ENCODE results near the gene CIPC.

Gene CIPC

GRCh38 chr14:77064521-77065178, 33.4 kb upstream of the CIPC start:
- no peak overlapping the region for H3K4me3 Mint-ChIP-seq
- ATAC-seq (replicated peaks) = no peak
- peaks cover 0 to 11% of the 10 kb centered on the region in 2 donors for H3K27me3 Mint-ChIP-seq
- DNase-seq = no peak
- H3K9me3 Mint-ChIP-seq = no peaks in the 10 kb centered on the region
- H3K27ac Mint-ChIP-seq = no peak overlapping the region
- no peaks in the 10 kb centered on the region for H3K36me3 Mint-ChIP-seq
- peaks cover 14 to 17% of the 10 kb centered on the region in 2 donors for H3K4me1 Mint-ChIP-seq

GRCh38 chr14:77065851-77066577, 32.0 kb upstream of the CIPC start:
- no peak overlapping the region for H3K4me3 Mint-ChIP-seq
- ATAC-seq (replicated peaks) = peak; percentile 61 to 64
- H3K36me3 Mint-ChIP-seq = no peaks in the 10 kb centered on the region

GRCh38 chr14:77066578-77067172, 31.4 kb upstream of the CIPC start:
- Mint-ChIP-seq H3K4me1 (peaks cover 14 to 17% of the 10 kb centered on the region in 2 donors), H3K4me3 (no peak overlapping the region), H3K9me3 (no peaks in the 10 kb centered on the region), H3K27me3 (peaks cover 12 to 17% of the 10 kb centered on the region in 2 donors), H3K36me3 (no peaks in the 10 kb centered on the region), H3K27ac (no peak overlapping the region)
- DNase-seq (no peak), ATAC-seq (replicated peaks) (no peak)

More at GRCh38 chr14:77065851-77066577, 32.0 kb upstream of the CIPC start:
- Mint-ChIP-seq H3K4me1 (peaks cover 14 to 17% of the 10 kb centered on the region in 2 donors), H3K27ac (no peak overlapping the region), H3K27me3 (peaks cover 12 to 17% of the 10 kb centered on the region in 2 donors), H3K9me3 (no peaks in the 10 kb centered on the region)
- DNase-seq = no peak

GRCh38 chr14:77067632-77068516, 30.2 kb upstream of the CIPC start:
- Mint-ChIP-seq H3K4me3 (no peak overlapping the region), H3K27me3 (peaks cover 12 to 17% of the 10 kb centered on the region in 2 donors), H3K4me1 (peaks cover 14 to 17% of the 10 kb centered on the region in 2 donors), H3K36me3 (no peaks in the 10 kb centered on the region), H3K27ac (no peak overlapping the region), H3K9me3 (no peaks in the 10 kb centered on the region)
- ATAC-seq (replicated peaks) (peak; percentile 71 to 74), DNase-seq (peak; percentile 36)

- no peaks in the 10 kb centered on the region for H3K36me3 Mint-ChIP-seq
- DNase-seq (no peak), ATAC-seq (replicated peaks) (no peak)
- no peak overlapping the region for H3K4me3 Mint-ChIP-seq
- H3K27ac Mint-ChIP-seq = no peak overlapping the region
- no peaks in the 10 kb centered on the region for H3K9me3 Mint-ChIP-seq
- peaks cover 14 to 17% of the 10 kb centered on the region in 2 donors for H3K4me1 Mint-ChIP-seq
- peaks cover 12 to 17% of the 10 kb centered on the region in 2 donors for H3K27me3 Mint-ChIP-seq
Measured at GRCh38 chr14:77068517-77069200, 29.4 kb upstream of the CIPC start.

GRCh38 chr14:77069551-77069950, 28.5 kb upstream of the CIPC start:
- Mint-ChIP-seq H3K36me3 (no peaks in the 10 kb centered on the region), H3K4me3 (no peak overlapping the region), H3K9me3 (no peaks in the 10 kb centered on the region), H3K27ac (no peak overlapping the region), H3K27me3 (peaks cover 12 to 17% of the 10 kb centered on the region in 2 donors), H3K4me1 (peaks cover 11 to 17% of the 10 kb centered on the region in 2 donors)
- DNase-seq (no peak), ATAC-seq (replicated peaks) (no peak)

- no peaks in the 10 kb centered on the region for H3K9me3 Mint-ChIP-seq
- no peak overlapping the region for H3K27ac Mint-ChIP-seq
- no peaks in the 10 kb centered on the region for H3K36me3 Mint-ChIP-seq
- H3K27me3 Mint-ChIP-seq = peaks cover 12 to 17% of the 10 kb centered on the region in 2 donors
- peaks cover 0 to 3% of the 10 kb centered on the region in 2 donors for H3K4me1 Mint-ChIP-seq
- H3K4me3 Mint-ChIP-seq = no peak overlapping the region
- DNase-seq = no peak
- ATAC-seq (replicated peaks) = no peak
Measured at GRCh38 chr14:77071938-77072388, 26.1 kb upstream of the CIPC start.

- peaks cover 3 to 9% of the 10 kb centered on the region in 2 donors for H3K27me3 Mint-ChIP-seq
- H3K27ac Mint-ChIP-seq = no peak overlapping the region
- ATAC-seq (replicated peaks) = no peak
- H3K4me1 Mint-ChIP-seq = peaks cover 0 to 2% of the 10 kb centered on the region in 2 donors
- peaks cover 0 to 2% of the 10 kb centered on the region in 2 donors for H3K36me3 Mint-ChIP-seq
- H3K9me3 Mint-ChIP-seq = peaks cover 0 to 1% of the 10 kb centered on the region in 2 donors
- no peak overlapping the region for H3K4me3 Mint-ChIP-seq
- no peak for DNase-seq
Measured at GRCh38 chr14:77074969-77075368, 23.1 kb upstream of the CIPC start.

- no peak for ATAC-seq (replicated peaks)
- H3K9me3 Mint-ChIP-seq = peaks cover 0 to 4% of the 10 kb centered on the region in 2 donors
- no peak overlapping the region for H3K4me3 Mint-ChIP-seq
- H3K36me3 Mint-ChIP-seq = peaks cover 1 to 5% of the 10 kb centered on the region in 2 donors
- no peaks in the 10 kb centered on the region for H3K27me3 Mint-ChIP-seq
- H3K4me1 Mint-ChIP-seq = peaks cover 0 to 2% of the 10 kb centered on the region in 2 donors
- no peak overlapping the region for H3K27ac Mint-ChIP-seq
- no peak for DNase-seq
Measured at GRCh38 chr14:77076113-77076631, 21.9 kb upstream of the CIPC start.

- no peaks in the 10 kb centered on the region for H3K27me3 Mint-ChIP-seq
- no peak overlapping the region for H3K27ac Mint-ChIP-seq
- no peak overlapping the region for H3K4me3 Mint-ChIP-seq
- H3K9me3 Mint-ChIP-seq = peaks cover 0 to 4% of the 10 kb centered on the region in 2 donors
- ATAC-seq (replicated peaks) (no peak), DNase-seq (no peak)
- peaks cover 0 to 2% of the 10 kb centered on the region in 2 donors for H3K4me1 Mint-ChIP-seq
- peaks cover 1 to 5% of the 10 kb centered on the region in 2 donors for H3K36me3 Mint-ChIP-seq
Measured at GRCh38 chr14:77077040-77077439, 21.0 kb upstream of the CIPC start.

GRCh38 chr14:77082356-77082755, 15.7 kb upstream of the CIPC start:
- ATAC-seq (replicated peaks) (no peak), DNase-seq (no peak)
- Mint-ChIP-seq H3K36me3 (peaks cover 1 to 5% of the 10 kb centered on the region in 2 donors), H3K27ac (no peak overlapping the region), H3K27me3 (peaks cover 3 to 4% of the 10 kb centered on the region in 2 donors), H3K4me3 (no peak overlapping the region), H3K9me3 (peaks cover 0 to 4% of the 10 kb centered on the region in 2 donors), H3K4me1 (peaks cover 0 to 2% of the 10 kb centered on the region in 2 donors)

GRCh38 chr14:77083082-77083481, 15.0 kb upstream of the CIPC start:
- Mint-ChIP-seq H3K9me3 (peaks cover 0 to 4% of the 10 kb centered on the region in 2 donors), H3K4me1 (peaks cover 0 to 2% of the 10 kb centered on the region in 2 donors), H3K36me3 (peaks cover 1 to 5% of the 10 kb centered on the region in 2 donors), H3K27ac (no peak overlapping the region), H3K4me3 (no peak overlapping the region), H3K27me3 (peaks cover 3 to 10% of the 10 kb centered on the region in 2 donors)
- ATAC-seq (replicated peaks) (no peak), DNase-seq (no peak)

- Mint-ChIP-seq H3K9me3 (peaks cover 0 to 2% of the 10 kb centered on the region in 2 donors), H3K27ac (no peak overlapping the region)
Measured at GRCh38 chr14:77084985-77085384, 13.1 kb upstream of the CIPC start.

More at GRCh38 chr14:77084985-77085384, 13.1 kb upstream of the CIPC start:
- ATAC-seq (replicated peaks) = no peak
- Mint-ChIP-seq H3K4me3 (no peak overlapping the region), H3K36me3 (peaks cover 1 to 3% of the 10 kb centered on the region in 2 donors), H3K27me3 (peaks cover 3 to 10% of the 10 kb centered on the region in 2 donors), H3K4me1 (no peaks in the 10 kb centered on the region)
- DNase-seq = no peak
